Smooth muscle cell (in vitro differentiated cells): ENCODE measurements around the gene MAPK10. TPM values are rescaled to one million over a fixed set of nuclear protein-coding genes. Genes with fewer than 3 reads are reported as not detected.

Source experiments
- DNase-seq: peaks from one replicate; lab custom pipeline; 2025; ENCODE audit not compliant: unreplicated experiment; lab: John Stamatoyannopoulos, UW
- H2AFZ ChIP-seq: fragments of 200-600 bp; sonication (generic); 2 replicates; pipeline ENCODE4 v1.6.0; 2016; ENCODE audit warnings: antibody characterized with exemption, low read depth, mild to moderate bottlenecking
- H3F3A ChIP-seq: fragments of 200-600 bp; sonication (generic); 2 replicates; pipeline ENCODE4 v1.6.0; 2017; ENCODE audit warnings: antibody characterized with exemption, low read depth
- H3K27ac ChIP-seq: fragments of 200-600 bp; sonication (generic); 2 replicates; pipeline ENCODE4 v1.5.1; 2016; ENCODE audit warnings: low read depth, mild to moderate bottlenecking
- H3K27me3 ChIP-seq: fragments of 200-600 bp; sonication (generic); 2 replicates; pipeline ENCODE4 v1.6.1; 2016; ENCODE audit warnings: low read depth, mild to moderate bottlenecking
- H3K36me3 ChIP-seq: fragments of 200-600 bp; sonication (generic); 2 replicates; pipeline ENCODE4 v1.5.1; 2016; ENCODE audit warnings: low read depth
- H3K4me1 ChIP-seq: fragments of 200-600 bp; sonication (generic); 2 replicates; pipeline ENCODE4 v1.5.1; 2016; ENCODE audit warnings: low read depth
- H3K4me2 ChIP-seq: fragments of 200-600 bp; sonication (generic); 2 replicates; pipeline ENCODE4 v1.6.0; 2016; ENCODE audit warnings: mild to moderate bottlenecking
- H3K4me3 ChIP-seq: fragments of 200-600 bp; sonication (generic); 2 replicates; pipeline ENCODE4 v1.5.1; 2016; ENCODE audit warnings: mild to moderate bottlenecking
- H3K79me2 ChIP-seq: fragments of 200-600 bp; sonication (generic); 2 replicates; pipeline ENCODE4 v1.6.0; 2016; ENCODE audit warnings: low read depth, mild to moderate bottlenecking
- H3K9ac ChIP-seq: fragments of 200-600 bp; sonication (generic); 2 replicates; pipeline ENCODE4 v1.6.0; 2016; ENCODE audit warnings: low read depth
- H3K9me3 ChIP-seq: fragments of 200-600 bp; sonication (generic); replicated peaks from 2 replicates; pipeline ENCODE4 v1.5.1; 2016; ENCODE audit warnings: low read depth
- H4K20me1 ChIP-seq: fragments of 200-600 bp; sonication (generic); 2 replicates; pipeline ENCODE4 v1.6.0; 2016; ENCODE audit warnings: low read depth
- CTCF ChIP-seq: fragments of 200-600 bp; sonication (generic); IDR thresholded peaks from 2 replicates; pipeline ENCODE4 v1.5.1; 2017; ENCODE audit warnings: borderline replicate concordance, mild to moderate bottlenecking, antibody characterized with exemption; ENCODE audit not compliant: insufficient read depth, poor library complexity, severe bottlenecking
- WGBS: methylation state at CpG from one replicate; pipeline ENCODE4 v1.1.7; 2016; ENCODE audit warnings: low lambda C conversion rate; 5-methylcytosine and 5-hydroxymethylcytosine counted together
- polyA plus RNA-seq: library from polyadenylated mRNA; unstranded; fragments of >200 nt; fragmentation: Nextera tagmentation; extraction: Ambion mirVana; gene quantifications from 2 replicates; pipeline ENCODE4 v1.2.1, GENCODE V29; 2016
- total RNA-seq: library from RNA; depleted of rRNA; stranded (reverse); fragments of >200 nt; gene quantifications from 2 replicates; pipeline ENCODE4 v1.2.3, GENCODE V29; 2014

Gene MAPK10
- total and polyA plus RNA-seq, 2 experiments from 2014 or later: 2.4 to 13.3 TPM

- Histone ChIP-seq H3K4me2 (no peak overlapping the region), H2AFZ (no peak overlapping the region), H3K9ac (no peak overlapping the region), H4K20me1 (no peaks in the 10 kb centered on the region), H3K4me3 (no peak overlapping the region), H3K79me2 (no peaks in the 10 kb centered on the region), H3K9me3 (no peaks in the 10 kb centered on the region), H3F3A (no peaks in the 10 kb centered on the region), H3K27ac (no peak overlapping the region), H3K27me3 (no peaks in the 10 kb centered on the region), H3K4me1 (peaks cover 16% of the 10 kb centered on the region), H3K36me3 (no peaks in the 10 kb centered on the region)
- 96% methylated on average over 2 of the region's 2 CpGs for WGBS
- DNase-seq: no peak
- TF ChIP-seq CTCF: no peak
Measured at GRCh38 chr4:86152454-86152853, 207.4 kb downstream of the MAPK10 start.

- 89% methylated on average over 3 of the region's 3 CpGs for WGBS
- Histone ChIP-seq H3K27me3 (no peaks in the 10 kb centered on the region), H3K4me1 (peaks cover 7% of the 10 kb centered on the region), H3K79me2 (no peaks in the 10 kb centered on the region), H3F3A (no peaks in the 10 kb centered on the region), H4K20me1 (no peaks in the 10 kb centered on the region), H3K4me2 (no peak overlapping the region), H3K9ac (no peak overlapping the region), H2AFZ (no peak overlapping the region), H3K27ac (no peak overlapping the region), H3K4me3 (no peak overlapping the region), H3K36me3 (no peaks in the 10 kb centered on the region), H3K9me3 (no peaks in the 10 kb centered on the region)
- no peak for DNase-seq
- no peak for TF ChIP-seq CTCF
Measured at GRCh38 chr4:86151196-86151595, 208.7 kb downstream of the MAPK10 start.

GRCh38 chr4:86141161-86141560 lies 218.7 kb downstream of the MAPK10 start:
- WGBS: 93% methylated on average over 1 of the region's 1 CpG
- no peaks in the 10 kb centered on the region for H3K27me3 ChIP-seq

More at GRCh38 chr4:86141161-86141560, 218.7 kb downstream of the MAPK10 start:
- H3K4me1 ChIP-seq: no peaks in the 10 kb centered on the region
- H3K9me3 ChIP-seq: no peaks in the 10 kb centered on the region
- H2AFZ ChIP-seq: no peak overlapping the region
- no peaks in the 10 kb centered on the region for H3K36me3 ChIP-seq
- no peak for DNase-seq
- no peaks in the 10 kb centered on the region for H3K79me2 ChIP-seq
- H4K20me1 ChIP-seq: no peaks in the 10 kb centered on the region
- no peak overlapping the region for H3K4me2 ChIP-seq
- no peak overlapping the region for H3K9ac ChIP-seq
- no peak overlapping the region for H3K4me3 ChIP-seq
- H3F3A ChIP-seq: no peaks in the 10 kb centered on the region
- no peak overlapping the region for H3K27ac ChIP-seq
- TF ChIP-seq CTCF: no peak
